ENCODE results near the gene LAMA3.

Gene LAMA3

DNA sequence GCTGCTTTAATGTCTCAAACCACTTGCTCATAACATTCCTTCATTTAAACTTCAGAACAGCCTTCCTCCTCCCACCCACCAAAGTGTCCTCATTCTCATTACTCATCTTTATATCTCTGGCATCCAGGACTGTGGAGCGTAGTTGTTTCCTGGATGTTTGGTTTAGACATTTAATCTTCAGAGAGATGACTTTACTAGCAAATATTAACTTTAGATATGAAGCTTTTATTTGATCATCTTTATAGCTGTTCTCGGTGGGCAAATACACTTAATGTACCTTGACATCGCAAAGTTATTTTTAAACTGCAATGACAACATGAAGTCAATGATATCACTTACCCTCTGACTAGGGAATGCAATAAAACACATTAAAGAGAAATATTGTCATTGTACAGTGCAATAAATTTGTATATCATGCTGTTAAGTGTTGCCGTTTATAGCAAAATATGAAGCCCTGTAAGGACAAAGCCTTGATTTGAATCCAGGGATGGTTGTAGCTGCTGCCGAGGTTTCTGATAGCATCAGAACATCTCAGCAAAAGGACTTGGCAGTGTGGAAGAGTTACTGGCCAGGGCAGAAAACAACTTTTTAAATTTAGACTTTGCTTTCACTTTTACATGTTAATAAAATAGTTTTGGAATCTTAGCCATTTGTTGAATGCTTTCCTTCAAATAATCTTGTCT is 4.6 kb upstream of the LAMA3 start:
- Histone ChIP-seq H3K9me3 (ENCODE audit: control insufficient read depth, insufficient read depth, low read length) (no peaks in the 10 kb centered on the region), H3K4me3 (ENCODE audit: low read length) (no peak overlapping the region), H3K36me3 (ENCODE audit: control insufficient read depth, insufficient read depth, low read length) (no peaks in the 10 kb centered on the region), H3K27me3 (ENCODE audit: control insufficient read depth, insufficient read depth, low read length) (peaks cover 13% of the 10 kb centered on the region; the same call in 1 of the 2 replicates), H3K4me1 (ENCODE audit: control insufficient read depth, insufficient read depth, low read length) (no peaks in the 10 kb centered on the region; the same call in 1 of the 2 replicates), H3K27ac (ENCODE audit: low read length) (no peak overlapping the region)
- WGBS (ENCODE audit: insufficient coverage, insufficient read length): no CpG with 5 or more reads among the region's 5 CpGs
- DNase-seq (ENCODE audit: low read depth, low spot score): no peak

DNA sequence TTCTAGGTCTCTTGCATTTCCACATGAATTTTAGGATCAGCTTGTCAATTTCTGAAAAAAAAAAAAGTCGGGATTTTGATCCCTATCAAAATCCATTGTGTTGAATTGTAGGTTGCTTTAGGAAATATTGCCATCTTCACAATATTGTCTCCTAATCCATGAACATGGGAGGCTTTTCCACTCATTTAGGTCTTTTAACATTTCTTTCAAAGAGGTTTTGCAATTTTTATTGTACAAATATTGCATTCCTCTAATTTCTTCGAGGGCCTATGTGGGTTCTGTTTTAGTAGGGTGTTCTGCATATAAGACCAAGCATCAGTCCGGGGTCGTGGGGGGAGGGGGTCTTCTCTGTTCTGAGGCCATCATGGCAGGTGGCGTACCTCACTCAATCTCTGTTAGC is 725 bp upstream of the LAMA3 start:
- peaks cover 21% of the 10 kb centered on the region; the same call in 1 of the 2 replicates for H3K27me3 ChIP-seq (ENCODE audit: control insufficient read depth, insufficient read depth, low read length)
- no peak overlapping the region for H3K27ac ChIP-seq (ENCODE audit: low read length)
- WGBS (ENCODE audit: insufficient coverage, insufficient read length): no CpG with 5 or more reads among the region's 5 CpGs
- DNase-seq (ENCODE audit: low read depth, low spot score): no peak
- H3K9me3 ChIP-seq (ENCODE audit: control insufficient read depth, insufficient read depth, low read length): no peaks in the 10 kb centered on the region
- H3K4me1 ChIP-seq (ENCODE audit: control insufficient read depth, insufficient read depth, low read length): no peaks in the 10 kb centered on the region; the same call in 1 of the 2 replicates
- H3K4me3 ChIP-seq (ENCODE audit: low read length): no peak overlapping the region
- H3K36me3 ChIP-seq (ENCODE audit: control insufficient read depth, insufficient read depth, low read length): no peaks in the 10 kb centered on the region

DNA sequence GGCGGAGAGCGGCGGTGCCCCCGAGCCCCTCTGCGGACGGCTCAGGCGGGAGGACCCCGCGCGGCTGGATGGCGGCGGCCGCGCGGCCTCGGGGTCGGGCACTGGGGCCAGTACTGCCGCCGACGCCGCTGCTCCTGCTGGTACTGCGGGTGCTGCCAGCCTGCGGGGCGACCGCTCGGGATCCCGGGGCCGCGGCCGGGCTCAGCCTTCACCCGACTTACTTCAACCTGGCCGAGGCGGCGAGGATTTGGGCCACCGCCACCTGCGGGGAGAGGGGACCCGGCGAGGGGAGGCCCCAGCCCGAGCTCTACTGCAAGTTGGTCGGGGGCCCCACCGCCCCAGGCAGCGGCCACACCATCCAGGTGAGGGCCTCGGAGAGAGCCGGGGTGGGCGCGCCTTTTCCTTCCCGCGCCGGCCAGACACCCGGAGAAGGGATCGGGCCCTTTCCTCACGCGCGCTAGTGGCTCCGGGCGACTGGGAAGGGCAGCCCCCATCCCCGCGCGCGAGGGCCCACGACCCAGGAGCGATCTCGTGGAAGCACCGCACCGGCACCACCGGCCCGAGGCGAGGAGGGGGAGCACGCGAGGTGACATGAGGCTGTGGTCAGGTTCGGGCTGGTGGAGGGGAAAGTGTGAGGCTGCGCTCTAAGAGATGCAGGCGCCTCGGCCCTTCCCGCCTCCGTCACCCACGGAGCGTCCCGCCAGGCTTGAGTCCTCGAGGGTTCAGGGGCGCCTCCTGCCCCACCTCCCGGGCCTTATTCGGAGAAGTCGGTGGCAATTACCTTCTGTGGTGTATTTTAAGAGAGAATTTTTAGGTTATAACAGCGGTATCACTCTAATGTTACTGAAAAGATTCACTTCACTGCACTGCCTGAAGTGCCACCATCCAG is 607 bp downstream of the LAMA3 start:
- Histone ChIP-seq H3K9me3 (ENCODE audit: control insufficient read depth, insufficient read depth, low read length) (no peaks in the 10 kb centered on the region), H3K27me3 (ENCODE audit: control insufficient read depth, insufficient read depth, low read length) (peaks cover 21% of the 10 kb centered on the region; the same call in 1 of the 2 replicates), H3K36me3 (ENCODE audit: control insufficient read depth, insufficient read depth, low read length) (no peaks in the 10 kb centered on the region), H3K4me3 (ENCODE audit: low read length) (peak overlapping the region; percentile 57), H3K4me1 (ENCODE audit: control insufficient read depth, insufficient read depth, low read length) (no peaks in the 10 kb centered on the region; the same call in 1 of the 2 replicates), H3K27ac (ENCODE audit: low read length) (no peak overlapping the region)
- no CpG with 5 or more reads among the region's 85 CpGs for WGBS (ENCODE audit: insufficient coverage, insufficient read length)
- DNase-seq (ENCODE audit: low read depth, low spot score): no peak

DNA sequence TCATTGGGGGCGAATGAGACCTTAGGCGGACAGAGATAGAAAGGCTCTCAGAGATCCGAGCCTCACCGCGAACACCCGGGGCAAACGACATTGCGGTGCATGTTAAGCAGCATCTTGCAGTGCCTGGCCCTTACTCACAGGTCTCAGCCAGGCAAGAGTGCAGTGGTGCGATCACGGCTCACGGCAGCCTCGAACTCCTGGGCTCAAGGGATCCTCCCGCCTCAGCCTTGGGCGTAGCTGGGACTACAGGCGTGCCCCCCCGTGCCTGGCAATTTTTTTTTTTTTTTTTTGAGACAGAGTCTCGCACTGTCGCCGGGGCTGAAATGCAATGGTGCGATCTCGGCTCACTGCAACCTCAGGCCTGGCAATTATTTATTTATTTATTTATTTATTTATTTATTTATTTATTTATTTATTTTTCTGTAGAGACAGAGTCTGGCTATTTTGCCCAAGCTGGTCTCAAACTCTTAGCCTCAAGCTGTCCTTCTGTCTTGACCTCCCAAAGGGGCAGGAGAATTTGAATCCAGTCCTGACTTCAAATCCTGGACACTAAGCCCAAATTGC is 1.3 kb downstream of the LAMA3 start:
- H3K9me3 ChIP-seq (ENCODE audit: control insufficient read depth, insufficient read depth, low read length): no peaks in the 10 kb centered on the region
- H3K4me1 ChIP-seq (ENCODE audit: control insufficient read depth, insufficient read depth, low read length): no peaks in the 10 kb centered on the region; the same call in 1 of the 2 replicates
- H3K4me3 ChIP-seq (ENCODE audit: low read length): no peak overlapping the region; the same call in 1 of the 2 replicates
- H3K27ac ChIP-seq (ENCODE audit: low read length): no peak overlapping the region
- peaks cover 21% of the 10 kb centered on the region; the same call in 1 of the 2 replicates for H3K27me3 ChIP-seq (ENCODE audit: control insufficient read depth, insufficient read depth, low read length)
- DNase-seq (ENCODE audit: low read depth, low spot score): no peak
- H3K36me3 ChIP-seq (ENCODE audit: control insufficient read depth, insufficient read depth, low read length): no peaks in the 10 kb centered on the region
- no CpG with 5 or more reads among the region's 21 CpGs for WGBS (ENCODE audit: insufficient coverage, insufficient read length)

DNA sequence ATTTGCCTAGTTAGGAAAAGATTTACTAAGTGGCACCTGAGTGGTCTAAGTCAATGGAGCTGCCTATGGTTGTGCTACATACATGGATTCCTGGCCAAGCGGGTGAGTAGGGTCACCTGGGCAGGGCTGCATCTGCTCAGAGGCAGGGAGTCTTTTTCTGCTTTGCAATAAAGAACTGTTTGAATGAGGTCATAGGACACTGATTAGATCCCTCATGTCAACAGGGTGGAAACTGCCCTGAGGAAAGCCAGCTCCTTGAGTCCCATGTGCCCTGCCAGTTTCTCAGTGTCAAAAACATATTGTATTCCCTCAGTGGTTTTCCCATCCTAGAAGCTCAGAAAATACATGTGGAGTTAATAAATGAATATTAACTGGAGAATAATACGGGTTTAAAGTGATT is 4.6 kb downstream of the LAMA3 start:
- H3K9me3 ChIP-seq (ENCODE audit: control insufficient read depth, insufficient read depth, low read length): no peaks in the 10 kb centered on the region
- peaks cover 15% of the 10 kb centered on the region; the same call in 1 of the 2 replicates for H3K27me3 ChIP-seq (ENCODE audit: control insufficient read depth, insufficient read depth, low read length)
- no peak overlapping the region for H3K4me3 ChIP-seq (ENCODE audit: low read length)
- H3K36me3 ChIP-seq (ENCODE audit: control insufficient read depth, insufficient read depth, low read length): no peaks in the 10 kb centered on the region
- no peak overlapping the region for H3K27ac ChIP-seq (ENCODE audit: low read length)
- no peak for DNase-seq (ENCODE audit: low read depth, low spot score)
- WGBS (ENCODE audit: insufficient coverage, insufficient read length): 100% methylated on average over 1 of the region's 2 CpGs
- H3K4me1 ChIP-seq (ENCODE audit: control insufficient read depth, insufficient read depth, low read length): no peaks in the 10 kb centered on the region; the same call in 1 of the 2 replicates

DNA sequence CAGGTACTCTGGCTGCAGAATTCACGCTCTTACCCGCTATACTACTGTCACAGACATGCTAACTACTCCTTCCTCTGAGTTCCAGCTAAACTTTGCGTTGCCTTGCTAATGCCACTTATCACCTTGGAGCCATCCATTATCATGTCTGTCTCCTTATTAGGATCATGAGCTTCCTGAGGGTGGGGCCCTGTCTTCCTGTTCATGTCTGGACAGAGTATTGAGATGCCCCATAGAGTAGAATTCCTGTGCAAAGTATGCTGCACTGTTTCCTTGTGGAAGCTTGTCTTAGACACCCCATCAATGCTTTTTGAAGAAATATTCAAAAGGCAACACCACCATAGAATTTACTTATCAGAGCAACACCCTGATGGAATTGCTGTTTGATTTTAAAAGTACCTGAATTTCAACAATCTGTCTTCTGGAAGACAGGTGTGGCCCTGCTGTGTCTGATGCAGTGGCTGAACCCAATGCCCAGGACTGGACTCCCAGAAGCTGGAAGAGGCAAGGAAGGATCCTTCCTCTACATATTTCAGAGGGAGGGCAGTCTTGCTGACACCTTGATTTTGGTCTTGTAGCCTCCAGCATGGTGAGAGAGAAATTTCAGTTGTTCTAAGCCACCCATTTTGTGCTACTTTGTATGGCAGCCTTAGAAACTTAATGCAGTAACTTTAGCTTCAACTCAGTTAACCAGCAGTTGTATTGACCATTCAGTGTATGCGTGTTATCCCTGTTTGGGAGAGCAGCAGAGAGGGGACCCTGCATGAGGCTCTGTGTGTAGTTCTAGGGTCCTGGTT is 5.6 kb downstream of the LAMA3 start:
- no peak for DNase-seq (ENCODE audit: low read depth, low spot score)
- H3K36me3 ChIP-seq (ENCODE audit: control insufficient read depth, insufficient read depth, low read length): no peaks in the 10 kb centered on the region
- no peaks in the 10 kb centered on the region for H3K9me3 ChIP-seq (ENCODE audit: control insufficient read depth, insufficient read depth, low read length)
- no peak overlapping the region for H3K4me3 ChIP-seq (ENCODE audit: low read length)
- peaks cover 6% of the 10 kb centered on the region; the same call in 1 of the 2 replicates for H3K27me3 ChIP-seq (ENCODE audit: control insufficient read depth, insufficient read depth, low read length)
- no peaks in the 10 kb centered on the region for H3K4me1 ChIP-seq (ENCODE audit: control insufficient read depth, insufficient read depth, low read length)
- no peak overlapping the region for H3K27ac ChIP-seq (ENCODE audit: low read length)
- no CpG with 5 or more reads among the region's 4 CpGs for WGBS (ENCODE audit: insufficient coverage, insufficient read length)

DNA sequence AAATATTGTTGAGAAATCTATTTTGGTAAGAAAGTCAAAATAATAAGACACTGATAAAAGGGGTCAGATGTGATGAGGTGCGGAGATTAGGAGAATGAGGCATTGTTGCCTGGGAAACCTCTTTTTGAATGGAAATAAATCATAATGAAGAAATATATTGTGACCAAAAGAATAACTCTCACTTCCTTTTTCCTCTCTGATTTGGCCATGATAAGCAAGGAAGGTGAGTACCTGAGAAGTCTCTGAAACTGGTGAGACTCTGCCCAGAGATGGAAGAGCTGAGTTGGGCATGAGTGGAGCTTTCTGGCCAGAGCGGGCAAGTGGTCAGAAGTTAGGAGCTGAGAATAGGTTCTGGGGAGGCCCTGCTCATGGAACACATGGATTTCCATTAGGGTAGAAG is 11.8 kb downstream of the LAMA3 start:
- WGBS (ENCODE audit: insufficient coverage, insufficient read length): no CpG with 5 or more reads among the region's 2 CpGs
- no peaks in the 10 kb centered on the region for H3K9me3 ChIP-seq (ENCODE audit: control insufficient read depth, insufficient read depth, low read length)

DNA sequence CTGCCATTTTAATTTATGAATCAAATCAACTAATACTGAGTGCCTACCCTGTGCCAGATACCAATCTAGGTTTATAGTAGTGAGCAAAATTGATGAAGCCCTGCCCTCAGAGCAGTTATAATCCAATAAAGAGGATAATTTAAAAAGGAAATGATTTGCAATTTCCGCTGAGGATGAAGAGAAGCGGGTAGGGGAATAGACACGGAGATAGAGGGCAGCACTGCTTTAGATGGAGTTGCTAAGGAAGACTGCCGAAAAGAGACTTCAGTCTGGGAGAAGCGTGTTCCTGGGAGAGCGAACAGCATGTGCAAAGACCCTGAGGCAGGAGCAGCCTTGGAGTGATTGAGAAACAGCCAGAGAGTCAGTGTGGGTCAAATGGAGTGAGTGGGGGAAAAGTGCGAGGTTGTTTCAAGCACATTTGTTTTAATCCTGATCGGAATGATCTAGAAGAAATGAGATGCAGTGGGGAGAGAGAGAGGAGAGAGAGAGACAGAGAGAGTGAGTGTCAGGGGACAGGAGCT is 12.4 kb downstream of the LAMA3 start:
- Histone ChIP-seq H3K4me1 (ENCODE audit: control insufficient read depth, insufficient read depth, low read length) (no peaks in the 10 kb centered on the region), H3K9me3 (ENCODE audit: control insufficient read depth, insufficient read depth, low read length) (no peaks in the 10 kb centered on the region), H3K27me3 (ENCODE audit: control insufficient read depth, insufficient read depth, low read length) (no peaks in the 10 kb centered on the region), H3K27ac (ENCODE audit: low read length) (no peak overlapping the region), H3K4me3 (ENCODE audit: low read length) (no peak overlapping the region), H3K36me3 (ENCODE audit: control insufficient read depth, insufficient read depth, low read length) (no peaks in the 10 kb centered on the region)
- DNase-seq (ENCODE audit: low read depth, low spot score): no peak
- 100% methylated on average over 2 of the region's 8 CpGs for WGBS (ENCODE audit: insufficient coverage, insufficient read length)

More for the DNA sequence above, 11.8 kb downstream of the LAMA3 start:
- no peaks in the 10 kb centered on the region for H3K4me1 ChIP-seq (ENCODE audit: control insufficient read depth, insufficient read depth, low read length)
- no peak for DNase-seq (ENCODE audit: low read depth, low spot score)
- H3K36me3 ChIP-seq (ENCODE audit: control insufficient read depth, insufficient read depth, low read length): no peaks in the 10 kb centered on the region
- no peak overlapping the region for H3K27ac ChIP-seq (ENCODE audit: low read length)
- H3K4me3 ChIP-seq (ENCODE audit: low read length): no peak overlapping the region
- H3K27me3 ChIP-seq (ENCODE audit: control insufficient read depth, insufficient read depth, low read length): no peaks in the 10 kb centered on the region

DNA sequence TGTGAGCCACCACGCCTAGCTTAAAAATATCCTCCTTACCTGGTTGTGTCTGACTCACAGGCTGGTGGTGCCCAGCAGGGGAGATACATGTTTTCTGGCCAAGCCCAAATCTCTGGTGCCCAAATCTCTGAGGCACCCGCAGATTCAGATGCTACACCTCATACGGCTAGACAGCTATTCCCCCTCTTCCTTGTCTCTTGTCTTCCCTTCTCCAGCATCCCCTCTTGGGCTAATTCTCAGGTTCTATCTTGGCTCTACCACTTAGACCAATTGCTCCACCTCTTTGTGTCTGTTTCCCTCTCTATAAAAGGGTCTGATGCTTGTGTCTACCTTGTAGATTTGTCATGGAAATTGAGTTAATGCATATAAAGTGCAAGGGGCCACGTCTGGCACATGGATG is 13.4 kb downstream of the LAMA3 start:
- no peaks in the 10 kb centered on the region for H3K4me1 ChIP-seq (ENCODE audit: control insufficient read depth, insufficient read depth, low read length)
- no peak overlapping the region for H3K27ac ChIP-seq (ENCODE audit: low read length)
- WGBS (ENCODE audit: insufficient coverage, insufficient read length): no CpG with 5 or more reads among the region's 4 CpGs
- DNase-seq (ENCODE audit: low read depth, low spot score): no peak
- H3K4me3 ChIP-seq (ENCODE audit: low read length): no peak overlapping the region
- H3K9me3 ChIP-seq (ENCODE audit: control insufficient read depth, insufficient read depth, low read length): no peaks in the 10 kb centered on the region
- no peaks in the 10 kb centered on the region for H3K36me3 ChIP-seq (ENCODE audit: control insufficient read depth, insufficient read depth, low read length)
- no peaks in the 10 kb centered on the region for H3K27me3 ChIP-seq (ENCODE audit: control insufficient read depth, insufficient read depth, low read length)
